ENCODE data around the gene SYNM. TPM values are rescaled to one million over a fixed set of nuclear protein-coding genes. Genes with fewer than 3 reads are reported as not detected.

The SYNM gene
- total RNA-seq, 1 experiment from 2014 or later, result not detected

DNA sequence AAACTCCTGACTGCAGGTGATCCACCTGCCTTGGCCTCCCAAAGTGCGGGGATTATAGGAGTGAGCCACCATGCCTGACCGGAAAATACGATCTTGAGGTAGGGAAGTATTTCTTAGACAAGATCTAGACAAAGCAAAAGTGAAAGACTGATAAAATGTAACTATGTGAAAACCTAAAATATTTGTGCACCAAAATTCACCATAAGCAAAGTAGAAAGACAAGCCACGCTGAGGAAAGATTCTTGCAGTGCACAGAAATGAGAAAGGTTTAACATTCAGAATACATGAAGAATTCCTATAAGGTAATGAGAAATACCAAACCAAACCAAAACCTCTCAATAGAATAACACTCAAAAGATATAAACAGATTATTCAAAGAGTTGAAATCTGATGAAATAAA, 35.7 kb downstream of the SYNM start:
- DNase-seq (ENCODE audit: low spot score), result no peak

DNA sequence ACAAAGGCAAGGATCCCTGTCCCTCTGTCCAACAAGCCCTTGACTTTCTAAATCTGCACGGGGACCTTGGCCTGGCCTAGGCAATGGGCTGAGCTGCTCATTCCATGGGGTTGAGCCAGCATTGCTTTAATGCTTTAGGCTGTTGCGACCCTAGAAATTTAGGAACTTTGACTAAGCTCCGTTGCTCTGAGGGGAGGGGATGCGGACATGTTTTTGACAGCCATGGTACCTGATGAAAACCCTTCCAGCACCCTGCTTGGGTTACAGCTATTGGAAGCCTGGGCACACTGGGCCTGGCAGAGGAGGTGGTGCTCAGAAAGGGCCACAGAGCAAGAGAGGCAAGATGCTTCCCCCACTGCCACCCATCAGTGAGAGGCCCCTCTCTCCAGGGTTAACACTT, 37.1 kb downstream of the SYNM start:
- DNase-seq (ENCODE audit: low spot score), result no peak

DNA sequence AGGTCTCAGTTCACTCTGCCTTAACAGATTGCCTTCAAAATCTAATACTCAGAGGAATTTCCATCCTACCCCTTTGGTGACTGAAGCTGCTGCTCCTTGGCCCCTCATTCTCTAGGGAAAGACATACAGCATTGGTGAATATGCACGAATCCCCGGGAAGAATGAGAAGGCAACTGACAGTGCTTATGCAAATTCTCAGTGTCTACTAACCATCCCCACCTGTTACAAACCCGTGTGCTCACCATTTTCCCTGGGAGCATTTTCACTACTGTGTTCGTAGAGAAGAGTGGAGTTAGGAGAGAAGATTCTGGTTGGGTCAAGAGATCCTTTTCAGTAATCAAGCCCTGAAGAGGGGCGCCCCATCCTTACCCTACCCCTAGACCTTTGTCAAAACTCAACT, 37.7 kb downstream of the SYNM start:
- DNase-seq (ENCODE audit: low spot score), result no peak

DNA sequence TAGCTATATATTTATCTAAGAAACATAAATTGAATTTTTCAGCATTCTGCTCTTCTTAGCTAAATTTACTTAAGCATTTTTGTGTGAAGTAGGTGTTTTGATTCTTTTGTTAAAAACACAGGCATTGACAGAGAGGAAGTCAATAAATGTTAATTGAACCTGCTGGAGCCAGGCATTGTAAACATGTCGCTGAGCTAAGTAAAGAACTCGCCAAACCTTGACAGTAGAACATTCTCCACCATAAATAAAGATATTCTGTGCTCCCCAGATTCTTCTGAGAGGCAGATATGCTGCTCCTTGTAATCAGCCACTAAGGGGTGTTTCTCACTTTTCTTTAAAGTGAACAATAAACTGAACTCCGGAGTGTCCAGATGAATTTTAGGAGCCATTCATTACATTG, 38.4 kb downstream of the SYNM start:
- DNase-seq (ENCODE audit: low spot score), result no peak

DNA sequence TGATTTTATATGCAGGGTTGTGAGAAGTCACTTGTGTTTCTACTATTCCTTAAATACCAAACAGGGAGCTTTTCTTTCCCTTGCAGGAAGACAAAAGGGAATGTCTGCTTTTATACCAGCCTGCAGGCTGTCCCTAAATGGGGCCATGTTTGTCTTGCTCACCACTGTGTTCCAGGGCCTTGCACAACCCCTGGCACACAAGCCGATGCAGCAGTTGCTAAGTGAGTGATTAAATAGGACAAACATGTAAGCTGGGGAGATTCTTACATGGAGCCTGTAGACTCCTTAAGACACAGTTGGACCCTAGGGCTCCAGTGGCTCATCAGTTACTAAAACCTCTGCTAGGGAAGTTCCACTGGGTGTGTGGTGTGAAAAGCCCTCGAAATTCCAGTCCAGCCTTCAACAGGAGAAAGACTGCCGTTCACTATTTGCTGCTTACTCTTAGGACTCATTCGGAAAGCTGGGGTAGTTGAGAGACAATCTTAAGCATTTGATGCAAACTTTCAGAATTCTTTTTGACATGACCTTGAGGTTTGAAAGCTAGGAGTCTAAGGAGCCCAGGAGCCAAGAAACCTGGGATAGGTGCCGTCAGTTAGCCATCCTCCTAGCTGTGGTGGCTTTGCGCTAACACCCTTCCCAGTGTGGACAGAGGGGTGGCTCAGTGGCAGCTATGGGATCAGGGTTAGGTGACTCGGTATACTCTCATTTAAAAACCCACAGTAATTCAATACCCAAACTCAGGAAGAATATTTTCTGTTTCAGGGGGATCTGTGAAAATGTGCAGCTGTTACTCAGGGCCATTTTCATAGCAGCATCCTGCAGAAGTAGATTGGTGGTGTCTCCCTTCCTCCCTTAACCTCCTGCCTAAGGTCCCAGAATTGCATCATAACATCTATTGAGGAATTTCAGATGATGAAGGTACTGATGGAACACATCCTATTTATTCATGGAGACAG, 39.1 kb downstream of the SYNM start:
- no peak for DNase-seq (ENCODE audit: low spot score)

DNA sequence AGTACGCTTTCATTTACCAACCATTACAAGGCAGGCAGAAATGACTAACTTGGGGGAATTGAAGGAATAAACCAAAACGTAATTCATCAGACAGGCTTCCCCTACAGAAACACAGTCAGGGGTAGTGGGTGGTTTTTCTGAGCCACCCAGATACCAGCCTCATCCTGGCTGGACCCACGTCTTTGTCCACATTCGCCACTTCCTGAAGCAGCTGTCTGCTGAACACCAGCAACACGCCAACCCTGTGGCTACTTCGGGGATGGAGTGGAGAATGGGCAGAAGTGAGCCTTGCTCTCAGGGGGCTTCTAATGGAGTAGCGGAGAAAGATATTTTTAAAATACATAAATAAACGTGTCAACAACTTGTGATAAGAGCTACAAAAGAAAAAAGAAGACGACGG, 40.1 kb downstream of the SYNM start:
- no peak for DNase-seq (ENCODE audit: low spot score)

DNA sequence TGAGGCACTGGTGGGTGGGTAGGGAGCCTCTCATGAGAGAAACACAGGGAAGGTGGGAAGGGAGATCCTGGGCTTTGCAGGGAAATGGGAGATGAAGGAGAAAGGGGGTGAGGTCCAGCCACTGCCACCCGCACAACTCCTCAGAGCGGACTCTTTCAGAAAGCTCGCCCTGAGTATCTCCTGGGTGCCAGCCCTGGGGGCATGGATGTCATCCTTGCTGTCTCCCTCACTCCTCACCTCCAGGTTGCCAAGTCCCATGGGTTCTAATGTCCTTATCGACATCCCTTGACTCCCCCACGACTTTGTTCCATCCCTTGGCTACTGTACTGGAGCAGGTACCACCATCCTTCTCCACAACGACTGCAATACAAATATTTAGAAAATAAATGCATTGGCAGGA, 40.9 kb downstream of the SYNM start:
- no peak for DNase-seq (ENCODE audit: low spot score)

DNA sequence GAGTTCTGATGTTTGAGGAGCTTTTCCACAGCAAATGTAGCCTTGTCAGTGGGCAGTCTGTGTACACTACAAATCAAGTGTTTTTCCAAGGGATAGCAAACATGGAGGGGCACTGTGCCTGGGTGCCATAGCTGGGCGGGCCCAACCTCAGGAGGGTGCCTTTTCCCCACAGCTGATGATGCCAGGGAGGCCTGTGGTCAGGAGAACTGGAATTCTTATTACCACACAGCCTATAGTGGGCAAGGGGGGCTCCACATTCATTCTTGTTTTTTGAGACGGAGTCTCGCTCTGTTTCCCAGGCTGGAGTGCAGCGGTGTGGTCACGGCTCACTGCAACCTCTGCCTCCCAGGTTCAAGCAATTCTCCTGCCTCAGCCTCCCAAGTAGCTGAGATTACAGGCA, 41.8 kb downstream of the SYNM start:
- DNase-seq (ENCODE audit: low spot score), result no peak

DNA sequence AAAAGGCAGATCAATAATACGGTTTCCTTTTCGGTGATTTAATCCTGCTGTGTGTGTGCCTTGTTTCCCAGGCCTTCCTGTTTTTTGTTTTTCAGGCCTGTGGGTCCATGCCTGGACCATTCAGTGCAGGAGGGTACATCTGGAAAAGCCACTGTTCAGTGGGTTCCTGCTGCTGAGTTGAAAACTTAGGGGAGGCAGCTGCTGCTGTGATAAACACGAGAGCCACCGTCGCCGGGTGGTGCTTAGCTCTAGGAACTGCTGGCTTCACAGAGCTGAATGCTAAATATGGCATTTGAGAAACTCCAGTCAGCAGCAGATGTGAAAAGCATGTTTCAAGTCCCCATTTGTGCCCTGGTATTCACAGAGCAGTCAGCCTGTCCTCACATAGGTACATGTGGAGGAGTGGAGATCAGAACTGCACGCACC, 44.0 kb downstream of the SYNM start:
- DNase-seq (ENCODE audit: low spot score), result no peak

DNA sequence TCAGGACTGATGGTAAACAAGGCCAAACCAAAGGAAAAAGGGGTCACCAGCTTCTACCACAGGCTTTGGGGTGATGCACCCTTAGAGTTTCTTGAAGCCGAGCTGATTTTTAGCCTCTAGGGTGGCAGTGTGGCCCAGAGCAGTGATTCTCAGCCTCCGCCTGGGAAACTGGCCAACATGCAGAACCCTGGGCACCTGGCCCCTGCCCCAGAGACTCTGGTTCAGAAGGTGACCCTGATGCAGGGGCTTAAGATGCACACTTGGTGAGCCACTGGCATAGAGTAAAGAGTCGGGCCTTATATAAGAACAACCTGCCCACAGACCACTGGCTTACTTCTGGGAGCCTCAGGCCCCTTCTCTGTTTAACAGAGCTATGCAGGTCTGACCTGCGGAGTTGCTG, 44.5 kb downstream of the SYNM start:
- no peak for DNase-seq (ENCODE audit: low spot score)

DNA sequence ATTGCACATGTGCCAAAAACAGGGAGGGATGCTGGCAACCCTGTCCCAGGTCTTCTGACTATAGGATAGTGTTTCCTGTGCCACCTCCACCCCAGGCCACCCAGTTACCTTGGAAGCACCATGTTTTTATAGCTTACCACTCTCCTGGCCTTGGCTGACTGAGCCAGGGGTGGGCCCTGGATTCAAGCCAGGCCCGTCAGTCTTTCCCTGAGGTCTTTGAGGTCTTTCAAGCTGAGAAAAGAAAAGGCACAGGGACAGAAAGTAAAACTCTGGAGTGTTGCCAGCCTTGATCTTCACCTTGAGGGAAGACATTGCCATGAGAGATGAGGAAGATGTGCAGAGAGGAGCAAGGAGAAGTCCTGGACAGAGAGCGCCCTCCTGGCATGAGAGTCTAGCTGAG, 46.3 kb downstream of the SYNM start:
- no peak for DNase-seq (ENCODE audit: low spot score)

DNA sequence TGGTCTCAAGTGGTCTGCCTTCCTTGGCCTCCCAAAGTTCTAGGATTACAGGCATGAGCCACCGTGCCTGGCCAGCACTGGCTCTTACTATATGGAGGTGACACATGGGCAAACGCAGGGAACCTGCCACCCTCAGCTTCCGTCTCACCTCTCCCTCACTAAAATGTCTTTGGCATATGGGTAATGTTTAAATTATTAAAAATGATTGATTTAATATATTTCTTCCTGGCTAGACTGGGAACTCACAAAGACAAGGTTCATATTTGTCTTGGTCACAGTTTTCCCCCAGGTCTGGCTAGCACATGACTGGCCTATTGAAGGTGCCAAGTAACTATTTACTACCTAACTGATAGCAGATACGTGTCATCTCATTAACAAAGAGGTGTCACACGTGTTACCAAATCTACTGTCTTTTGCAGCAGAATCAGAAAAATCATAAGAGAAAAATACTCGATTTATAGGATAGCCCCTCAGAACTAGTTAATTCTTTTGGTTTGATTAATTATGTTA, 48.2 kb downstream of the SYNM start:
- DNase-seq (ENCODE audit: low spot score), result no peak

DNA sequence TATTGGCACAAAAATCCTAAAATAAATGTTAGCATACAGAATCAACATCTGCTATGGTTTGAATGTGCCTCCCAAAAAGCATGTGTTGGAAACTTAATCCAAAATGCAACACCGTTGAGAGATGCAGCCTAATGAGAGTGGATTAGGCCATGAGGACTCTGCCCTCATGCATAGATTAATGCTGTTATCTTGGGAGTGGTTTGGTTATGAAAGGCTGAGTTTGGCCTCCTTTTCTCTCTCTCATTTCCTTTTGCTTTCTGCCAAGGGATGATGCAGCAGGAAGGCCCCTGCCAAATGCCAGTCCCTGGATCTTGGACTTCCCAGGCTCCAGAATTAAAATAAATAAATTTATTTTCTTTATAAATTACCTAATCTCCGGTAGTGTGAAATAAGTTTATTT, 49.4 kb downstream of the SYNM start:
- no peak for DNase-seq (ENCODE audit: low spot score)

DNA sequence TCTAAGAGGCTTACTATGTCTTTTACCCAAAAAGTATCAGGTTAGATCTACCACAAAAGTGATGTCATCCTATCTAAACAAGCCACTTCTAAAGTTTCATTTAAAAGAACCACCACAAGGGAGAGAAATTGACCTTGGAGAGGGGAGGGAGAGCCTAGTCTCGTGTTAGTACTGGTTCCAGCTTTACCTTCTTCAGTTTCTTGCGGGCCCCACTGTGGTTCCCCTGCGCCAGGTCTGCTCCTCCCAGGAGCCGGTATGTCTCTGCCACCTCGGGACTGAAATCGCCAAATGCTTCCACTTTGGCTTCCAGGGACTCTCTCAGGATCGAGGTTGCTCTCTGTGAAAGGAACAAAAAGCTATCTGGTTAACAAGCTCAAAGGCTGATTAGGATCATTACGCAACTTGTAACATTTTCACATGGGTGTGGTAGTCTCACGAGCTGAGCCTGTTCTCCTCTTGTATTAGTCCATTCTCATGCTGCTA, 51.1 kb downstream of the SYNM start:
- DNase-seq (ENCODE audit: low spot score), result no peak

DNA sequence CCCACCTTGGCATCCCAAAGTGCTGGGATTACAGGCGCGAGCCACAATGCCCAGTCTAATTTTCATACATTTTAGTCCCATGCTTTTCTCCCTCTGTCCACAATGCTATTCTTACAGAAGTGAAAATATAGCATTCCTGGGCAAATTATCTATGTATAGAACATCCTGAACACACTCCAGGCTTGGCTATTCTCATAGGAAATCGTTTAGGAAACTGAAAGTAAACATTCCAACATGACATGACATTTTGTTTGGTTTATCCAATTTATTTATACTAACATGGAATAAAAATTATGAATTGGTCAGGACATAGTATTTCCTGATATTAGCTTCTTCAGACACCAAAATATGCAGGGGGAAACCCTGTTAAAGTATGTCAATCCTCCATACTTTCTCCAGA, 52.6 kb downstream of the SYNM start:
- no peak for DNase-seq (ENCODE audit: low spot score)

DNA sequence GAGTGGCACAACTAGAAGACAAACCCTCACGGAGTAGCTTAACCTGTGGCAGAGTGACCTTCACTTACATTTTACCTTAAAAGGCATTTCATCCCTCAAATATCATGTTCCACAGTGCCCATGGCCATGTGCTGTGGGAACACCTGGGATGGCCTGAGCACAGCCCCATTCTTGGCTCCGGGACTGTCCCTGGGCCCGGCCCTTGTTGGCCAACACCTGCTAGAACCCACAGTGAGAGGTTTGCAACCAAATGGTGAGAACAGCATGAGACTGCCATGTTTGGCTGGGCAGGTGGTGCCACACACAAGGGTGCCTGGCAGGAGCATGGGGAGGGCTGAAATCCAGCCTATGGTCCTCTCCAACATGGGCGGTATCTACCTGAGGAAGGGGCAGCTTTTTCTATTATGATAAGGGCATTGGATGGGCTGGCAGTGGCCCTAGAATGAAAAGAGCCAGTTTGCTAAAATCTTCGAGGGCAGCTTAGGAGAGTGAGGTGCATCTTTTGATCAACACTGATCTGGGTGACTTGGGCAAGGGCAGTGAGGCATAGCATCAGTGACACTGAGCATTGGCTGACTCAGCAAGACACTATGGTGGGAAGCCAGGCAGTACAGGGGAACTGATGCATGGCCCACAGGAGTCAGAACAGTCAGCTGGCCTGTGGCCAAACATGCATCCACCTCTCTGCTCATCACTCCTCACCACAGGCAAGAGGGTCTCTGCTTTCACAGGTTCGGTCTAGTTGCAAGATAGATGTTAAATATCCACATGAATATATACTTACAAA, 53.9 kb downstream of the SYNM start:
- DNase-seq (ENCODE audit: low spot score), result no peak

DNA sequence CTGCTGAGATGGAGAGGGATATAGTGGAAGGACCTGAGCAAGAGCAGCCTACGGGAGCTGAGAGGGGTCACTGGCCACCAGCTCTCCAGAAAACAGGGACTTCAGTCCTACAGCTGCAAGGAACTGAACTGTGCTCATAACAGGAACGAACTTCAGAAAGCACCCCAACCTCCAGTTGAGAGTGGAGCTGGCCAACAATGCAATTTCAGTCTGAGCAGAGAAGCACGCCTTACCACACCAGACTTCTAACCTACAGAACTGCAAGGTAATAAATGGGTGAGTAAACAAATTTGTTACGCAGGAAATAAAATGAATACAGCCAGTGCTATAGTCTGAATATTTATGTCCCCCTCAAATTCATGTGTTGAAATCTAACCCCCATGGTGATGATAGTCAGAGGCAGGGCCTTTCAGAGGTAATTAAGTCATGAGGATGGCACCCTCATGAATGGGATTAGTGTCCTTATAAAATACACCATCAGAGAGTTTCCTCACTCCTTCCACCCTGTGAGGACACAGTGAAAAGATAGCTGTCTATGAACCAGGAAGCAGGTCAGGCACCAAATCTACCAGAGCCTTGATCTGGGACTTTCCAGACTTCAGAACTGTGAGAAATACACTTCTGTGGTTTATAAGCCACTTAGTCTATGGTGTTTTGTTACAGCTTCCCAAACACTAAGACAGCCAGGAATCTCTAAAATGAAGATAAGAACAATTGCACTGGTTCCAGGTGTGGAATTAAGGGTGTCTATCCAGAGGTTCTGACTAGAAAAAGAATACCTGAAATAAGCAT, 58.6 kb downstream of the SYNM start:
- DNase-seq (ENCODE audit: low spot score), result no peak

DNA sequence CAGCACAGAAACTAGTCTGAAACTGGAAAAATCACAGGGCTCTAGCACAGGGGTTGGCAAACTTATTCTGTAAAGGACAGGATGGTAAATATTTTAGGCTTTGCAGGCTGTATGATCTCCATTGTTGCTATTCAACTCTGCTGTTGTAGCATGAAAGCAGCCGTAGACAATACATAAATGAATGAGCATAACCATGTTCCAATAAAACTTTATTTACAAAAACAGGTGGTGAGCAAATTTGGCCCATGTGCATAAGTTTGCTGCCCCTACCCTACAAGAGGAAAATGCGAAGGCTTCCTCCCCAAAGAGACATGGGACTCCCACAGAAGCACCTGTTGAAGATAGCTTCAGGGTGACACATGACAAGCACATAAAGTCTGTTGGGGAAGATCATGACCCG, 59.2 kb downstream of the SYNM start:
- DNase-seq (ENCODE audit: low spot score), result no peak

DNA sequence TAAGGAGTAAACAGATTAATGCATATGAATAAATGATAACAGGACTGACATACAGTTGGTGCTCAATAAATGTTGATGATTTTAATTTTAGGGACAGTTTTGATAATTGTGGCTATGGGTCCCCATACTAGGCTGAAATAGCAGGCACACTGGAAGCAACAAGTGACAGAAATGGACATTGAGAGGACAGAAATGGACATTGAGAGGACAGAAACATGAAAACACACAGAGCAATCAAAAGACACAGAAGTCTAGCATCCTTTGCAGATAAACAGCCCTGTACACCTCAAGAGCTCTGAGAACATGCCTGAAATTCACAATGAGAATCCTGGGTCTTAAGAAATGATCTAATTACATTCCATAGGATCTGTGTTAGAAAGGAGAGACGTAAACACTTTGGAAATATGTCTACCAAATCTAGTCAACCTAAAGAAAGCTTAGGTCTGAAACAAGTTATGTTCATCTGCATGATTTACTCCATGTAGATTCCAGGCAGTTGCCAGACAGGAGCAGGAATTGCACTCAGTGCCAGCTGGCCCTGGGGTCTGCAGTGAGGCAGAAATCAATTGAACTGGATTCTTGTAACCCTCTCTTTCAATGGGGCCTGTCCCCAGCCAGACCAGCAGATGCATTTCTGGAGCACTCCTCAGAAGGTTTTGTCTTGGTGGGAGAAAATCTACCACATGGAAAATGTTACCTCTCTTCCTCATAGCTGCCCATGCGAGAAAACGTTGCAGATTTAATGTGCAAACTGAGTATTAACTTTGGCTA, 60.3 kb downstream of the SYNM start:
- no peak for DNase-seq (ENCODE audit: low spot score)

DNA sequence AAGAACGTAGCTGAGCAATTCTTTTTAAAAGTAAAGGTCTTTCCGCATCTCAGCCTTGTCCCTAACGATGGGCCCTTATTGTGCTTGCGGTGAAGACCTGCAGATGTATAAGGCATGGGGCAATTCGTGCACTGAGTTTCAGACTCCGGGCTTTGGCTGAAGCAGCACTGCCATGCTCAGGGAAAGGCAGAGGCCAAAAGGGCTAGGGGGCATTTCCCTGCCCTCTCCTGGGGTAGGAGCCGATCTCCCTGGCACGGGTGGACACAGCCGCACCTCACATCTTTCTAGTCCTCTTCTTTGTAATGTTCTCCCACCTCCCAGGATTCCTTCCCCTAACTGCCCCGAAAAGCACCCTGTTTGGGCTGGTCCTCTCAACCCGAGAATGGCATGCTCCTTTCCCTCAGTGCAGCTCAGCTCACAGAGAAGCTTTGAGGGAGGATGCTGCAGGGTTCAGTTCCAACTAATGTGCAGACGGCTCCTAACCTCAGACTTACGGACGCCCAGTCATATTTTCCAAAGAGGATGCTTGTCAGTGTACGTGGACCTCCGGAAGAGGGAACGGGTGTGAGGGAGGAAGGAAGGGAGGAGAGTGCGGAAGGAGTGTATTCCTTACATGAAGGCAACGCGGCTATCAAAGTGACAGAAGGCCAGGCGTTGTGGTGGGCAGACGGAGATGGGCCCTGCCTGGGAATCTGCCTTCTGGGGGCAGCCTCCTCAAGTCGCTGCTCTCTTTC, 61.2 kb downstream of the SYNM start:
- no peak for DNase-seq (ENCODE audit: low spot score)

All from HT-29 (cell line).